ENCODE measurements around the gene GP1BA.

Gene GP1BA

DNA sequence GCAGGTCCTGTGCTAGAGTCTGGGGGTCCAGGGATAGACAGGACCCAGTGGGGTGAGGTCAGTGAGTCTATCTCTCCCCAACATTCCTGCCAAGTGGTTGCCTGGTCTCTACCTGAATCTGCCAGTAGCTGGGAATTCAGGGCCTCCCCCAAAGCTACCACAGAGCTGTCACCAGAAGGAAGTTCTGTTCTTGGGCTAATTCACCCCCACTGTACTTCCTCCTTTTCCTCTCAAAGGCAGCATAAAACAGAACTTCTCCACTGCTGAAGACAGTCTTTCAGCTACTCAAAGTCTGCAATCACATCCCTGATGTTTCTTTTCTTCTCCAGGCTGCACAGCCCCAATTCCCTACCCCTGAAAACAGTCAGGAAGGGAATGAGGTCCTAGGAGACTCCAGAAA, 46.6 kb downstream of the GP1BA start:
- TF ChIP-seq TEAD4 (IDR thresholded peaks at IDR 0.05), result no peak
- TF ChIP-seq FOXM1 (IDR thresholded peaks at IDR 0.05; ENCODE audit: borderline replicate concordance, low read depth), result no peak
- TF ChIP-seq REST (IDR thresholded peaks at IDR 0.05; ENCODE audit: low read depth), result no peak
- TF ChIP-seq CREB1 (IDR thresholded peaks at IDR 0.05; ENCODE audit: low read depth), result no peak
- no peak for TF ChIP-seq YY1 (IDR thresholded peaks at IDR 0.05; ENCODE audit: low read depth)
- TF ChIP-seq NFIC (IDR thresholded peaks at IDR 0.05), result no peak
- no peak for TF ChIP-seq ZBTB7A (IDR thresholded peaks at IDR 0.05; ENCODE audit: low read depth)
- TF ChIP-seq, protein P1, sequence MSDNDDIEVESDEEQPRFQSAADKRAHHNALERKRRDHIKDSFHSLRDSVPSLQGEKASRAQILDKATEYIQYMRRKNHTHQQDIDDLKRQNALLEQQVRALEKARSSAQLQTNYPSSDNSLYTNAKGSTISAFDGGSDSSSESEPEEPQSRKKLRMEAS (IDR thresholded peaks at IDR 0.05), result no peak
- no peak for TF ChIP-seq TCF12 (IDR thresholded peaks at IDR 0.05; ENCODE audit: low read depth)
- TF ChIP-seq USF1 (IDR thresholded peaks at IDR 0.05), result no peak
- TF ChIP-seq EP300 (IDR thresholded peaks at IDR 0.05; ENCODE audit: borderline replicate concordance), result no peak
- no peak for TF ChIP-seq TAF1 (IDR thresholded peaks at IDR 0.05; ENCODE audit: low read depth)
- TF ChIP-seq EGR1 (IDR thresholded peaks at IDR 0.05), result no peak

DNA sequence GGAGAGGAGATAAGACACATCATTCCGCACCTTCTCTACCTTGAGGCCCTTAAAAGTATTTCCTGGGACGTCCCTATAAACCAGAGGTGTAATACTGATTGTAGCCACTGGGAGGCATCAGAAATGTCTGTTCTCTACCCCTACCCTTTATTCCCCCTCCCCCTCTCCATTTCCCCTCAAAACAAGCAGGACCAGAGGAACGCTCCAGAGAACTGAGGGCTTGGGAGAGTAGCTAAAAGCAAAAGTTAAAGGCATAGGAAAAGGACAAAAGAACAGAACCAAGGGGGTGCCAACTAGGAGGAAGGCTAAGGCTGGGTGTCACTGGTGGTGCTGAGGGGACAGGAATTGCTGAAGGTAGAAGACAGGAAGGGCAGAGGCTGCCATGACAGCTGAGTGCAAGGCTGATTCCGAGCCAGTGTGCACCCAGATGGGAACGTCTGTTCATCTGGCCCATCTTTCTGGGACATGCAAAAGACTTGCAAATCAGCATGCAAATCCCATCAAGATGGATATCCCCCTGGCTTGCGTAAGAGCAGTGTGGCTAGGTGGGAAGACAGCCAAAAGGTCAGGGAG, 48.7 kb downstream of the GP1BA start:
- TF ChIP-seq RAD21 (IDR thresholded peaks at IDR 0.05; ENCODE audit: low read depth) (peak; percentile 51), CEBPB (IDR thresholded peaks at IDR 0.05) (0 out of 2 replicates have a peak, but pooled peaks have one; percentile 41), REST (IDR thresholded peaks at IDR 0.05; ENCODE audit: low read depth) (no peak), USF1 (IDR thresholded peaks at IDR 0.05) (no peak), EGR1 (IDR thresholded peaks at IDR 0.05) (no peak), YY1 (IDR thresholded peaks at IDR 0.05; ENCODE audit: low read depth) (no peak)
- TF ChIP-seq, protein P1 (IDR thresholded peaks at IDR 0.05), result no peak

DNA sequence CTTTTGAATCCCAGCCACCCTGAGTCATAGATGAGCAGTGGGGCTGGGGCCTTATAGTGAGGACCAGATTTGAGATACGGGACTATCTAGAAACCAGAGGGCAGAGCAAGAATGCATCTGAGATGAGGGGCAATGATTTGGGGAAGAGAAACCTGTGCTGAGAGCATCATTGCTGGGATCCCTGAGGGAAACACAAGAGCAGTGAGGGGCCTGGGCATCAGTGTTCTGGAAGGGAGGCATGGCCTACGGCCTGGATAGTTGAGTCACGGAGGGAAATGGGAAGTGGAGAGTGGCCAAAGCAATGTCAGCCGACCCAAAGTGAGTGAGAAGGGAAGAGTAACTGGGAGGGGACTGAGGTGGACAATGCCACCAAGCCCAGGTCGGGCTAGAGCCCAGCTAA, 50.2 kb downstream of the GP1BA start:
- TF ChIP-seq YY1 (IDR thresholded peaks at IDR 0.05; ENCODE audit: low read depth) (no peak), RAD21 (IDR thresholded peaks at IDR 0.05; ENCODE audit: low read depth) (no peak), TEAD4 (IDR thresholded peaks at IDR 0.05) (no peak), TAF1 (IDR thresholded peaks at IDR 0.05; ENCODE audit: low read depth) (no peak), EP300 (IDR thresholded peaks at IDR 0.05; ENCODE audit: borderline replicate concordance) (no peak), CREB1 (IDR thresholded peaks at IDR 0.05; ENCODE audit: low read depth) (no peak), REST (IDR thresholded peaks at IDR 0.05; ENCODE audit: low read depth) (no peak), FOXM1 (IDR thresholded peaks at IDR 0.05; ENCODE audit: borderline replicate concordance, low read depth) (no peak), EGR1 (IDR thresholded peaks at IDR 0.05) (no peak), ZBTB7A (IDR thresholded peaks at IDR 0.05; ENCODE audit: low read depth) (no peak), USF1 (IDR thresholded peaks at IDR 0.05) (no peak), TCF12 (IDR thresholded peaks at IDR 0.05; ENCODE audit: low read depth) (no peak), CEBPB (IDR thresholded peaks at IDR 0.05) (no peak), NFIC (IDR thresholded peaks at IDR 0.05) (no peak)
- TF ChIP-seq, protein P1 (IDR thresholded peaks at IDR 0.05), result no peak
